Parathyroid adenoma (tissue), 2 donors: ENCODE data around the gene MELK.

Experiments
- H2AFZ ChIP-seq: fragments of 300-600 bp; sonication (generic); one replicate; pipeline ENCODE4 v1.7.0; 2017; ENCODE audit warnings: antibody characterized with exemption, mild to moderate bottlenecking
- H3K27ac ChIP-seq: fragments of 300-600 bp; sonication (generic); one replicate; pipeline ENCODE4 v1.7.0; 2017
- H3K27me3 ChIP-seq: fragments of 300-600 bp; sonication (generic); one replicate; pipeline ENCODE4 v1.7.0; 2017; ENCODE audit warnings: low read length; ENCODE audit not compliant: control insufficient read depth, insufficient read depth
- H3K36me3 ChIP-seq: fragments of 300-600 bp; sonication (generic); one replicate; pipeline ENCODE4 v1.7.0; 2017; ENCODE audit warnings: low read length; ENCODE audit not compliant: control insufficient read depth, insufficient read depth
- H3K4me1 ChIP-seq: fragments of 300-600 bp; sonication (generic); one replicate; pipeline ENCODE4 v1.7.0; 2017; ENCODE audit warnings: control low read depth
- H3K4me2 ChIP-seq: fragments of 300-600 bp; sonication (generic); one replicate; pipeline ENCODE4 v1.7.0; 2017; ENCODE audit warnings: low read length
- H3K4me3 ChIP-seq: fragments of 300-600 bp; sonication (generic); one replicate; pipeline ENCODE4 v1.7.0; 2017; ENCODE audit warnings: low read depth, low read length
- H3K79me2 ChIP-seq: fragments of 300-600 bp; sonication (generic); one replicate; pipeline ENCODE4 v1.7.0; 2017; ENCODE audit warnings: control low read depth
- H3K9ac ChIP-seq: fragments of 300-600 bp; sonication (generic); one replicate; pipeline ENCODE4 v1.7.0; 2017; ENCODE audit warnings: mild to moderate bottlenecking
- H3K9me3 ChIP-seq: fragments of 300-600 bp; sonication (generic); one replicate; pipeline ENCODE4 v1.7.0; 2017; ENCODE audit warnings: low read length; ENCODE audit not compliant: control insufficient read depth
- TF ChIP-seq, protein P1 (sequence below): fragments of 300-600 bp; sonication (generic); IDR thresholded peaks from one replicate; pipeline ENCODE4 v1.7.0; 2017; ENCODE audit warnings: antibody characterized with exemption, mild to moderate bottlenecking
- donor health status: primary hyperparathyroidism.

The MELK gene

DNA sequence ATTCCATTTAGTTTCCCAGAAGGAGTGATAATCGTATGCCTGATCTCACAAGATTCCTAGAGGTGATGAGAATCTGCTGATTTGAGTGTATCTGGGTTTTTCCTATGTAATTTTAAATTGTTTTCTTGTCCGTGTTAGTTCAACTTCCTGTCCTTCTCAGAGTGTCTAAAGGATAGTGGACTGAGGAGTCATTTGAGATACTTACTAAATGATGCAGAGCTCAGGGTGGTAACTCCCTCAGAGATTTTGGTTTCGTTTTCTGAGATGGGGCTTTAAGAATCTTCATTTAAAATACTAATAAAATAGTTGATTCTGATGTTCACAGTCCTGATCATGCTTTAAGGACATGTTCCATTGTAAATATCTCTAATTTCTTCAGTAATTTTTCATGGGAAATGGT lies 30.3 kb downstream of the MELK start:
- H3K79me2 ChIP-seq, result no peaks in the 10 kb centered on the region
- no peaks in the 10 kb centered on the region for H3K4me1 ChIP-seq
- H3K27ac ChIP-seq, result no peak overlapping the region
- H2AFZ ChIP-seq, result no peak overlapping the region
- TF ChIP-seq, protein P1, sequence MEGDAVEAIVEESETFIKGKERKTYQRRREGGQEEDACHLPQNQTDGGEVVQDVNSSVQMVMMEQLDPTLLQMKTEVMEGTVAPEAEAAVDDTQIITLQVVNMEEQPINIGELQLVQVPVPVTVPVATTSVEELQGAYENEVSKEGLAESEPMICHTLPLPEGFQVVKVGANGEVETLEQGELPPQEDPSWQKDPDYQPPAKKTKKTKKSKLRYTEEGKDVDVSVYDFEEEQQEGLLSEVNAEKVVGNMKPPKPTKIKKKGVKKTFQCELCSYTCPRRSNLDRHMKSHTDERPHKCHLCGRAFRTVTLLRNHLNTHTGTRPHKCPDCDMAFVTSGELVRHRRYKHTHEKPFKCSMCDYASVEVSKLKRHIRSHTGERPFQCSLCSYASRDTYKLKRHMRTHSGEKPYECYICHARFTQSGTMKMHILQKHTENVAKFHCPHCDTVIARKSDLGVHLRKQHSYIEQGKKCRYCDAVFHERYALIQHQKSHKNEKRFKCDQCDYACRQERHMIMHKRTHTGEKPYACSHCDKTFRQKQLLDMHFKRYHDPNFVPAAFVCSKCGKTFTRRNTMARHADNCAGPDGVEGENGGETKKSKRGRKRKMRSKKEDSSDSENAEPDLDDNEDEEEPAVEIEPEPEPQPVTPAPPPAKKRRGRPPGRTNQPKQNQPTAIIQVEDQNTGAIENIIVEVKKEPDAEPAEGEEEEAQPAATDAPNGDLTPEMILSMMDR, result no peak
- no peaks in the 10 kb centered on the region for H3K27me3 ChIP-seq
- H3K9me3 ChIP-seq, result no peaks in the 10 kb centered on the region
- no peak overlapping the region for H3K4me3 ChIP-seq
- H3K4me2 ChIP-seq, result no peak overlapping the region
- no peaks in the 10 kb centered on the region for H3K36me3 ChIP-seq
- no peak overlapping the region for H3K9ac ChIP-seq

DNA sequence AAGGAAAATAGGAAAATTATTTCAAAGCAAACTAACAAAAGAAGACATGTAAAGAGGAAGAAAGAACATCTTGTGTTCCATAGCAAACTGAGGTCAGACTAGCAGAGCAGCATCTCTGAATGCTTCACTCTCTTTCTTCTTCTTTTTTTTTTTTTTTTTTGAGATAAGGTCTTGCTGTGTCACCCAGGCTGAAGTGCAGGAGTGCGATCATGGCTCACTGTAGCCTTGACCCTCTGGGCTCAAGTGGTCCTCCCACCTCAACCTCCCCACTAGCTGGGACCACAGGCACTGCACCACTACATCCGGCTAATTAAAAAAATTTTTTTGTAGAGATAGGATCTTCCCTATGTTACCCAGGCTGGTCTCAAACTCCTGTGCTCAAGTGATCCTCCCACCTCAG lies 36.6 kb downstream of the MELK start:
- TF ChIP-seq, protein P1, result no peak
- no peak overlapping the region for H3K4me2 ChIP-seq
- no peaks in the 10 kb centered on the region for H3K9me3 ChIP-seq
- H3K4me1 ChIP-seq, result no peaks in the 10 kb centered on the region
- H3K4me3 ChIP-seq, result no peak overlapping the region
- no peaks in the 10 kb centered on the region for H3K27me3 ChIP-seq
- H3K27ac ChIP-seq, result no peak overlapping the region
- no peak overlapping the region for H2AFZ ChIP-seq
- no peaks in the 10 kb centered on the region for H3K79me2 ChIP-seq
- H3K36me3 ChIP-seq, result no peaks in the 10 kb centered on the region
- no peak overlapping the region for H3K9ac ChIP-seq

DNA sequence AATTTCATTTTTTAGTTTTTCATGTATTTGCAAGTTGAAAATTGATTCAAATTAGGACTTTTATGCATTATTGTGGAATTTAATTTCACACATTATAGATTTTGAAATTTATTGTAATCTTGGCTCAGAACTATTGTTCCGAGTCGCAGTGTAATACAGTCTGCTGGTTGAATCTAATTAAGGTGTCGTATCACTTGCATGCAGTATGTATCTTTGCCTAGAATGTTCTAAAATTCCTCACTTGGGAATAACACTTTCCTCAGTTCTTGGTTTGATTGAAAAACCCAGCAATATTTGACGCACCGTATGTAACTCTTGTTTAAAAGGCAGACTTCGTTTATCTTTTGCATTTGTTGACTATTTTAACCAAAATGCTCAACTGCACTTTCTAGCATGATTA lies 49.4 kb downstream of the MELK start:
- no peaks in the 10 kb centered on the region for H3K79me2 ChIP-seq

DNA sequence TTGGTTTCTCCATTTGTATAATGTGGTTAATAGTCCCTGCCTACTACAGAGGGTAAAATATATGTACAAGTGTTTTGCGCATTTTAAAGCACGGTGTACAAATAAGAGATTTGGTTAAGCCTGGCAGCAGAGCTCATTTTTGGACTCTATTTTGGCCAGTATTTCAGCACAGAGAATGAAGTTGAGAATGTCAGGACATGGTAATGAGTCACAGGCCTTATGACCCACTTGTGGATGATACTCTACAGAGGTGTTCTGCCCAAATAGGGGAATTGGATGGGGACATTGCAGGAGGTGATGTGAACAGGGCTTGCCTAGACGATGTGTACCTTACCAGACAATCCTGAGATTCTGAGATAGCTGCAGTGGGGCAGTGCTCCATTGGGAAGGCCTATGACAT lies 50.6 kb downstream of the MELK start:
- no peaks in the 10 kb centered on the region for H3K79me2 ChIP-seq
- H3K9ac ChIP-seq, result no peak overlapping the region
- no peak overlapping the region for H3K4me3 ChIP-seq
- no peaks in the 10 kb centered on the region for H3K36me3 ChIP-seq
- no peaks in the 10 kb centered on the region for H3K4me1 ChIP-seq
- H3K9me3 ChIP-seq, result no peaks in the 10 kb centered on the region
- no peak overlapping the region for H2AFZ ChIP-seq
- no peak overlapping the region for H3K4me2 ChIP-seq
- TF ChIP-seq, protein P1, result no peak
- H3K27ac ChIP-seq, result no peak overlapping the region
- no peaks in the 10 kb centered on the region for H3K27me3 ChIP-seq

More for the DNA sequence above, 49.4 kb downstream of the MELK start:
- Histone ChIP-seq H3K27ac (no peak overlapping the region), H3K4me1 (no peaks in the 10 kb centered on the region), H3K4me2 (no peak overlapping the region), H3K9ac (no peak overlapping the region), H3K36me3 (no peaks in the 10 kb centered on the region), H3K4me3 (no peak overlapping the region), H2AFZ (no peak overlapping the region), H3K9me3 (no peaks in the 10 kb centered on the region), H3K27me3 (no peaks in the 10 kb centered on the region)
- TF ChIP-seq, protein P1, result no peak

DNA sequence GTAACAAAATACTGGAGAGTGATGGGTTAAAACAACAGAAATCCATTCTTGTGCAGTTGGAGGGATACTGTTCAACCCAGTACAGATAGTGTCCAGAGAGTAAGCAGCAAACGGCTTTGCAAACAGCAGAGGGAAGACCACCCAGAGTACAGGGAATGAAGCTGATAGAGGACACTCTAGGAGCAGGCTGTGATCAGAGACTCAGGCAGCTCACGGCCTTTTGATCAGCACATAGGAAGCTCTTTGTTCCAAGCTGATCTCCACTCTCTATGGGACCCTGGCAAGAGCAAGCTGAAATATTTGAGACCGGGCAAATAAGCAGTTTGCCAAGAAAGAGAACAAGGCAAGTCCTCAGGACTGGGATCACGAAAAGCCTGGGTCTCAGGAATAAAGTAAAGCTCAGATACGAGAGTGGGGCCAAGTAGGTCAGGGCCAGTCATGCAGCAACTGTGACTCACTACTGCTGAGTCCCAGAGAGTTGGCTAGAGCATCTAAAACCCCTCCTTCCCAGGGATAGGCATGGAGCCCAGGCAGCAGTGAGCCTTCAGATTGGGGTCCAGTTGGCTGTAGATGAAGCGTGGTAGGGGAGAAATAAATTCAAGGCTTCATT lies 52.4 kb downstream of the MELK start:
- TF ChIP-seq, protein P1, result no peak
- no peak overlapping the region for H2AFZ ChIP-seq
- H3K9ac ChIP-seq, result no peak overlapping the region
- no peaks in the 10 kb centered on the region for H3K4me1 ChIP-seq
- no peak overlapping the region for H3K27ac ChIP-seq
- H3K9me3 ChIP-seq, result no peaks in the 10 kb centered on the region
- H3K27me3 ChIP-seq, result no peaks in the 10 kb centered on the region
- no peak overlapping the region for H3K4me3 ChIP-seq
- no peak overlapping the region for H3K4me2 ChIP-seq
- H3K79me2 ChIP-seq, result no peaks in the 10 kb centered on the region
- no peaks in the 10 kb centered on the region for H3K36me3 ChIP-seq
